SKM-1 treated with dmso at 0.1 percent for 144 hours (cell line): ENCODE data around the gene LRP1.

Experiments used
- DNase-seq: peaks from one replicate; lab custom pipeline; 2025; ENCODE audit not compliant: unreplicated experiment; lab: John Stamatoyannopoulos, UW

Gene LRP1

DNA sequence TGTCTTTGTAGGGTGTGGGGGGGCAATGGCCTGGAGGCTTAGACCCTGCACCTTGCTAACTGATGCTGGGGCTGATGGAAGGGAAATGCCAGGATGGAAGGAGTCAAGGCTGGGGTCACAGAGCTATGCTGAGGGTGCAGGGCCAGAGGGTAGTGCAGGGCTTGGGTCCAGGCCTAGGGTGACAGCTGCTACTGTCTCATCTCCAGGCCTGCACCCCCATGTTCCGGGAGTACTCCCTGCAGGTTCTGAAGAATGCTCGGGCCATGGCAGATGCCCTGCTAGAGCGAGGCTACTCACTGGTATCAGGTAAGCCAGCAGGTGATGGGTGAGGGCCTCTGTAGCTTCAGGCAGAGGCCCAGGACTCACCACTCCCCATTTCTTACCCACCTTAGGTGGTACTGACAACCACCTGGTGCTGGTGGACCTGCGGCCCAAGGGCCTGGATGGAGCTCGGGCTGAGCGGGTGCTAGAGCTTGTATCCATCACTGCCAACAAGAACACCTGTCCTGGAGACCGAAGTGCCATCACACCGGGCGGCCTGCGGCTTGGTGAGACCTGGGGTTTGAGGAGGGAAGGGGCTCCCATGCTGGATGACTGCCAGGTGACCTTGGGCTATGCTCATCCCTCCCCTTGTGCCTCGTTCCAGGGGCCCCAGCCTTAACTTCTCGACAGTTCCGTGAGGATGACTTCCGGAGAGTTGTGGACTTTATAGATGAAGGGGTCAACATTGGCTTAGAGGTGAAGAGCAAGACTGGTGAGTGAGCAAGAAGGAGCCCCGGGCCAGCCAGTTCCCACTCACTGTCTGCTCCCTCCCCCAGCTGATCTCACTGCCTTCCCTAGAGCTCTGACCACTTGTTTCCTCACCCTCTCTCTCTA, 105.3 kb downstream of the LRP1 start:
- DNase-seq, result no peak

DNA sequence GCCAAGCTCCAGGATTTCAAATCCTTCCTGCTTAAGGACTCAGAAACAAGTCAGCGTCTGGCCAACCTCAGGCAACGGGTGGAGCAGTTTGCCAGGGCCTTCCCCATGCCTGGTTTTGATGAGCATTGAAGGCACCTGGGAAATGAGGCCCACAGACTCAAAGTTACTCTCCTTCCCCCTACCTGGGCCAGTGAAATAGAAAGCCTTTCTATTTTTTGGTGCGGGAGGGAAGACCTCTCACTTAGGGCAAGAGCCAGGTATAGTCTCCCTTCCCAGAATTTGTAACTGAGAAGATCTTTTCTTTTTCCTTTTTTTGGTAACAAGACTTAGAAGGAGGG, 105.9 kb downstream of the LRP1 start:
- DNase-seq, result no peak

DNA sequence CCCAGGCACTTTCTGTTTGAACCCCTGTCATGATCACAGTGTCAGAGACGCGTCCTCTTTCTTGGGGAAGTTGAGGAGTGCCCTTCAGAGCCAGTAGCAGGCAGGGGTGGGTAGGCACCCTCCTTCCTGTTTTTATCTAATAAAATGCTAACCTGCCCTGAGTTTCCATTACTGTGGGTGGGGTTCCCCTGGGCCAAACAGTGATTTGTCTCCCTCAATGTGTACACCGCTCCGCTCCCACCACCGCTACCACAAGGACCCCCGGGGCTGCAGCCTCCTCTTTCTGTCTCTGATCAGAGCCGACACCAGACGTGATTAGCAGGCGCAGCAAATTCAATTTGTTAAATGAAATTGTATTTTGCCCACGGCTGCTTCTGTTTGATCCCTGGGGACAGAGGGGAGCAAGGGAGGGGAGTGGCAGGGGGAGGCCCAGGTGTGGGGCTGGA, 106.3 kb downstream of the LRP1 start:
- no peak for DNase-seq

DNA sequence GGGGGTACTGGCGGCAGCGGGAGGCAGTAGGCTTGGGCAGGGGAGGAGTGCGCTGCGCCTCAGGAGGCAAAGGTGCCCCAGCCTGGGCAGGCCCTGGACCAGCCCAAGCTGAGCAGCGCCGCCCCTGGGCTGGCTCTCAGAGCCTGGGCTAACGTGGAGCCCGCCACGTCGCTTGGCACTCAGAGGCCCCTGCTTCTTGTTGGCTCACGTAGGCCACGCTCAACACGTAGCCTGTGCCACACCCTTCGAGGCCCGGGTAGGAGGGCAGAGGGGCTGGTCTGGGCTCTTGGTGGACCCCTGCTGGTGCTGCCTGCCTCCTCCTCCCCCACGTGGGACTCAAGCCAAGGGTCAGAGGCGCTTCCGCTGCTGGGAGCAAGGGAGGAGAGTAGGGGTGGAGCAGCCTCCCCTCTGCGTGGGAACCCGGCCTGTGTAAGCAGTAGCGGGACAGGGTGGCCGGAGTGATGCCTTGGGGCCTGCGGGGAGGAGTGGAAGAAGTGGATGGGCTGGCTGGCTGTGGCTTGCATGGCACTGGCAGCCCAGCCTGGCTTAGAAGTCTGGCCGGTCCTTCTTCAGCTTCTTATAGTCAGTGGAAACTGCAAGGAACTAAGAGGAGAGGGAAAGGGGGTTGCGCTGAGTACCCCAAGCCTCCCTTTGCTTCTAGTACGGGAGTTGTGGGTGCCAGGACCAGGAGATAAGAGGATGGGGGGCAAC, 106.9 kb downstream of the LRP1 start:
- DNase-seq, result no peak

DNA sequence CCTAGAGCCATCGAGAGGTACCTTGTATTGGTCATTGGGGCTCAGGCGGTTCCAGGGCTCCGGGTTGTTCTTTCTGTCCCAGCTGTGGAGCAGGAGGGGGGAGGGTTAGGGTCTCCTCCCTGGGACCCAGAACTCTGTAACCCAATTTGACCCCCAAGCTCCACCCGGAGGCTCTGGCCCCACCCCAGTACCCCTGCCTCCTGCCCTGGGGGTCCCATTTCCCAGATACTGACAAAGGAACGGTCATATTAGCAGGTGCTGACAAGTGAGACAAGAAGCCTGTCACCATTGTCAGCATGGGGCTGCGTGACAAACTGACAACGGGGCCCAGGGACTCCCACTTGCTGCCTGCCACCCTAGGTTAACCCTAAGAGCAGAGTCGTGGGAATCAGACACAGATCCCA, 107.4 kb downstream of the LRP1 start:
- no peak for DNase-seq

DNA sequence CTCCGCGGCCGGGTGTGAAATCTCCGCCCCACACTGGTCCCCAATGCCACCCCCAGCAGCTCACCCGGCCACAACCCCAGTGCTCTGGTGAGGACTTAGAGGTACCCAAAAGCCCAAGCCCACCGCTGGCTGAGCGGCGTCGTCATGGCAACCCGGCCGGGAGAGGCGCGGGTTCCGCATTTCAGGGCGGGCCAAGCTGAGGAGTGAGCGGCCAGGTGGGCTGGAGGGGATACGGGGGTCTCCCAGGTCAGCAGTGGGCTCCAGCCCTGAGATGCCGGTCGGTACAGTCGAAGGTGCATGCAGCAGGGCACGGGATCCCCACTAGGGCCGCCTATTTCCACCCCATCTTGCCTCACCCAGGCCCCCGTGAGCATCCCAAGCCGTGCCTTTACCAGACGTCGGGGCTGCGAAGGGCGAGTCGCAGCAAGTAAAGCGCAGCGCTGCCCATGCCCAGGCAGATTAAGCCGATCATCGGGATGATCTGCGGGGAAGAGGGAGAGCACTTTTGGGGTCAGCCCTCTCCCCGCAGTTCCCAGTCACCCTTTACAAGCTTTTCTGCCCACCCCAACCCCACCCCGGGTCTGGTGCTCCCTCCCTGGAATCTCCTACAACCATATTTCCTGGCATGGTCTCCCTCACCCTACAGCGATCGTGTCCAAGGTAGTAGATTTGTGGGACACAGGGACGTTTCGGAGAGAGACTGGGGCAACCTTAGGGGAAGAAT, 108.1 kb downstream of the LRP1 start:
- no peak for DNase-seq

DNA sequence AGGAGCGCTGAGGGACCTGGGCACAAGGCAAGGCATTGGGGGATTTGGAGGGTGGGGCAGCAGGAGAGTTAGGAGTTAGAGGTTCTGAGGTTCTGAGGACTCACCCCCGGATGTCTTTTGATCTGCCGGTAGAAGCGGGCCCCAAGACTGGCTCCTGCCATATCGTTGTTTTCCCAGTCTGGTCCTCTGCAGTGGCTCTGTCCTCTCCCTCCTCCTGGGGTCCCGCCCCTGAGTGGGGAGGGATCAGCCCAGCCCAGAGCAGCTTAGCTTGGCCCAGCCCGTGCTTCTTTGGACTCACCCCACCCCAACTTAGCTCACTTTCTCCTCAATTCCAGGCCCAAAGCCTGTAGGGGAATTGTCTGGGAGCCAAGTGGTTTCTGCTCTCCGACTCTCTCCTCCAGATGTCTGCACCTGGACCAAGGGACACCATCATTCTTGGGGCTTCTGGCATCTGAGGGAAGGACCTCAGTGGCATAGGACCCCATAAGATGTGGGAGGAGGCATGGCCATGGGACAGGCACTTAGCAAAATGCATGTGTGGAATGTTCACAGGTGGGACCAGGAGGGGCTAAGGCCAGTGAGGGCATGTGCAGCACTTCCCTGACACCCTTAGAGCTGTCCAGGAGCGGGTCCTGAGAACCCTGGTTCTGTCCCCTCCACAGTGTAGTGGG, 108.8 kb downstream of the LRP1 start:
- DNase-seq, result no peak

DNA sequence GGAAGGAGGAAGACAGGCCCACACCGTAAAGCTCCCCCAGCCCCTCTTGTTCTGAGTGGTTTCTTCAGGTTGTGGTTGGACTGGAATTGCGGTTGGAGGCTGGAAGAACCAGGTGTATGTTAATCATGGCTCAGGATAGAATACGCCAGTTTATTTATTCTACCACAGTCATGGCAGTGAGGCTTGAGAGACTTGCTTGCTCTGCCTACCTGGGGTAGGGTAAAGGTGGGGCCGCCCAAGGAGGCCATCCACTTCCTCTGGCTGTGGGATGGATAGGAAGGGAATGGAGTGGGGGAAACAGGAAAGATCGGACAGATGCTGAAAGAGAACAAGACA, 109.3 kb downstream of the LRP1 start:
- no peak for DNase-seq

DNA sequence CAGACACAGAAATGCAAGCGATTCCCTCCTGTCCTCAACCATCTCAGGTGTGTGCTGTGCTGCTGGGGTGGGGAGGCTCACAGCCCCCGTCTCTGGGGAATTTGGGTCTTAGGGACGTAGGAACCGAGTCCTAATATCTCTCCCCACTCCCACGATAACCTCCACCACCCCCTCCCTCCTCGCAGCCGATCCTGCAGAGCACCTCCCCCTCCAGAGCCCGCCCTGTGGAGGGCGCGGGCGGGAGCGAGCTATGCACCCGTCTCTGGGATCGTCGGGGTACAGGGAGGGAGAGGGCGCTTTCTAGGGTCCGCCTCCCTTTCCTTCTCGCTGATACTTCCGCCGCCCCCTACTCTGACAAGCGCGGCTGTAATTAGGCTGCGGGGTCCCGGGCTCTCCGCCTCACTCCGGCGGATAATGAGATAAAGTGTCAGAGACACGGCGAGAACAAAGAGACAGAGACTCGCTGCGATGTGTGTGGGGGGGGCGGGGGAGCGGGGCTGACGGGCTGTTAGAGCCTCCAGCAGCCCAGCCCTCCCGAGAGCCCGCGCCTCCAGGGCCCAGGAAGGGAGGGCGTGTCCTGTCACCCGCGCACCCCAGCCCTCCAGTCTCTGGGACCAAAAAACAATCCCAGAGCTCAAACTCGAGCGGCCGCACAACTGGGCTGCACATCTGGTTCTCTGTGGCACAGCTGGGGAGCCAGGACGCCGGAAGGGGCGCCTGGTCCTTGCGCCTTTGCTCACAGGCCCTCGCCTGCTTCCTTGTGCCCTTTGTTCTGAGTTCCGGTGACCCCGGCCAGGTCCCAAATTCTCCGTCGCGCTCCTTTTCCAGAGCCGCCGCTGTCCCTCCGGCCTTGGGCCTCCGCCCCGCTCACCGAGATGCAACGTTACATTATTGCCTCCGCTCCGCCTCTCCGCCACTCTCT, 109.9 kb downstream of the LRP1 start:
- DNase-seq, result no peak

DNA sequence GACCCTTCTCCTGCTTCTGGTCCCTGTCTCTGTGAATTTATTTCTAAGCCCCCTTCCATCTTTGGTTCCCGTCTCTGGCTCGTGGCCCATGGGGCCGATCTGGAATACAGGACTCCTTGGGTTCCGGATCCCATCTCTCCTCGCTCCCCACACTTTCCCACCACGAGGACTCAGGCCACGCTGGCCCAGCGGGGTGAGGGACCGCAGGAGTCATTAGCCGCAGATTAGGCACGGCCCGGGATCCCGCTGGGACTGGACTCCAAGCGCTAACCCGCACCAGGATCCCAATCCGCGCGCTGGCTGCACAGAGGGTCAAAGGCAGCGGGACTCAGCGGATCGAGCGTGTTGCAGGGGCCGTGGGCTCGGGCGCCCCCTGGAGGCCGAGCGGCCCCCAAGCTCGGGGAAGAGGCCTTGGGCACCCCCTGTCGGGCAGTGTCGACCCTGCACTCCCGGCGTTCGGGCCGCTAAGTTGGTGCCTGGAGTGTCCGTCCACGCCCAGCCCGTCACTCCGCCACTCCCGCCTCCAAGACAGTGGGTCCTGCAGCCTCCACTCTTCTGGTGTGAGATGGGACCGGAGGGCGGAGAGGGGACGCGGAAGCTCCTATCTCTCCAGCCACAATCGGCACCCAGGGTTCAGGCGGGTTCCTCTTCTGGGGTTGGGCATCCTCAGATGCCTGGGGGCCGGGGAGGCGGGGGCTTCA, 110.7 kb downstream of the LRP1 start:
- peak; percentile 69 for DNase-seq

DNA sequence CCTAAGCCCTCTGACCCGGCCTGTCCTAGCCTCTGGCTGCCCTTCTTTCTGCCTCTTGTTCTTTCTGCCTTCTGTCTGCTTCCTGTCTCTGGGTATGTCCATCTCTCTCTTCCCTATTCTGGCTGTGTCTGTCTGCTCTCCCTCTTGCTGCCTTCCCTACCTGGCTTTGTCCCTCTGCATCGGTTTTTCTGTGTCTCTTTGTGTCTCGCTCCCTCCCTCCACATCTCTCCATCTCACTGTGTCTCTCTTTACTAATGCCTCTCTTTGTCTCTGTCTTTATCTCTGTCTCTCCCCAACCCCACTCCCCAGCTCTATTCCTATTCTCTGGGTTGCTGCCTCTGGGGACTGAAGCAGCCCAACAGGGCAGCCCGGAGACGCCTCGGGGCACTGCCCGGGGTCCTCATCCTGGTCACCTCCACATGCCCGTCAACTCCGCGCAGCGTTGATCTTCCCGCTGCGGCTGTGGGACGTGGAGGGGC, 111.3 kb downstream of the LRP1 start:
- DNase-seq, result no peak

DNA sequence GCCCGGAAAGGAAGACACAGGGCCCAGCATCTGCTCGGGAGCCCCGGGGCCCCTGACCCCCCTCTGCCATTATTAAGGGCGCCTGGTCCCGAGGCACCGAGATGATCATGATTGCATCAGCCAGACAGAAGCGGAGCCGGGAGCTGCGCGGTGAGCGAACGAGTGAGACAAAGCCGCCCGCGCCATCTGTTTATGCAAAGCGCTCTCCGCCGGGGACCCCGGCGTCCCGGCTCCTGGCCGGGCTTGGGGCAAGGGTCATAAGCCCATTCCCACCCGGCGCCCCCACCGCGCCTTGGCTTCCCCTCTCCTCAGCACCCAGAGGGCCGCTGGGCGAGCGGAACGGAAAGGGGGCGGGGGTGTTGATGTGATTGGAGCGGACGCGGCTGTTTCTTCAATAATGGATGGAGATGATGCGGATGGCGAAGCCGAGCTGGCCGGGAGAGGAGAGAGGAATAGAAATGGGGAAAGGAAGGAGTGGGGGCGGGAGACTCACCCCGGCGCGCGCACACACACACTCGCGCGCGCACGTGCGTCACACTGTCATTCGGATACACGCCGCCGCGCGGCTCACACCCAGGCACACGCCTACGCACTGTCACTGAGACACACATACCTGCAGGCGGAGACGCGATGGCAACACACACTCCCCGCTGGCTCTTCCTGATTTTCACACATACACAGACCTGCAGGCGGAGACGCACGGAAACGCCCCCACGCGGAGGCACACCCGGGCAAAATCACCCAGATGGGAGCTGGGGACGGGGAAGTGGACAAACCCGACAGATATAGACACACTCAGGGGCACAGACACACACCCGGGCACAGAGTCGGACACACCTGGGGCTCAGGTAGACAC, 112.0 kb downstream of the LRP1 start:
- peak; percentile 14 for DNase-seq

DNA sequence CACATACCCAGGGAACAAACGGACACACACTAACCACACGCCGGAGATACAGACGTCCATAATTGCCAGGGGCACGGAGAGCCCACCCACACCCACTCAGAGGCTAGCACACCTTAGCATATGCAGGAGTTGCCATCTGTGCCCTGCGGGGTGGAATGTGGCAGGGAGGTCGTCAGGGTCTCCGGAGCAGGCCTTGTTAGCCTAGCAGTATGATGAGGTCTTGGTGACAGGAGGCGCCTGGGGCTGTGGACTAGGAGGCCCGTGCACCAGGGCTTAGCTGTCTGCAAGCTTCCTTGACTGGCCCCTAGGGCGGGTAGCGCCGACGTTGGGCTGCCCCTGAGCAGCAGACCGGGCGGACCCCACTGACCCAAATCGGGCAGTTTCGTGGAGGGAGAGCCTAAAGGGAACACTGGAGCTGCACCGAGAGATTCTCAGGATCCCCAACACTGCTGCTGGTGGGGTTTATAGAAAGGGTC, 112.7 kb downstream of the LRP1 start:
- DNase-seq, result no peak

DNA sequence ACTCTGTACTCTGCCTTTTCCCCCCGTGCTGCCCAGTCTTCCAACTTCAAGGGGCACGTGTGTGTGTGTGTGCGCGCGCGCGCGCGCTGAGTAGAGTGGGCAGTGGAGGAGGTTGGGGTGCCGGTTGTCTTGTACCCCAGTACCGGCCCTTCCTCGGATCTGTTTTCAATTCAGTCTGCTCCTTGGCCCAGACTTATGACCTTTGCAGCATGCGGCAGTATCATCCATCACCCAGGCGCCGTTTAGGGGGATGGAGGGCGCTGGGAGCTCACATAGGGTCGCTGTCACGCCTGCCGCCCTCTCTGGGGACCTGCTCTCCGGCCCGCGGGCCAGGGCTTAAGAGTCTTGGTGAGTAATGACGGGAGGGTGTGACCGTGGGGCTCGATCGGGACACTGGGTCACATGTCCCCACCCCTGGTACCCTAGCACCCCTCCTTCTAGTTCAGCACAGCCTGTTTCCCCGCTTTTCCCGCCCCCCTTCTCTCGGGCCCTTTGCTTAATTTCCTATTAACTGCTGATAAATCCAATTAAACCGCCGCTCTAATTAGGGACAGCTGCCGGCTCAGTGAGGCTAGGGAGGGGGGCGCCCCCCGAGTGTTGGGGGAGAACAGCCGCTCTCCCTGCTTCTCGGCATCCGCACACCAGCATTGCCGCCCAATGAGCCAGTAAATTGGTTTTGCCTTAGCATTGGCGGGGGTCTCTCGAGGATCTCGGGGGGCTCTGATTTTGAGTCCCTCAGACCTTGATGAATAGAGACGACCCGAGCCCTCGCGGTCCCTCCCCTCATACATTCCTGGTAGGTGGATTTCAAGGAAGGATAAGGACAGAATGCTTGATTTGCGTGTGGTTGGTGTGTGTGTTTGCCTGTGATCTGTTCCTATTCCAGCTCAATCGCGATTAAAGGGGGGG, 113.4 kb downstream of the LRP1 start:
- no peak for DNase-seq

DNA sequence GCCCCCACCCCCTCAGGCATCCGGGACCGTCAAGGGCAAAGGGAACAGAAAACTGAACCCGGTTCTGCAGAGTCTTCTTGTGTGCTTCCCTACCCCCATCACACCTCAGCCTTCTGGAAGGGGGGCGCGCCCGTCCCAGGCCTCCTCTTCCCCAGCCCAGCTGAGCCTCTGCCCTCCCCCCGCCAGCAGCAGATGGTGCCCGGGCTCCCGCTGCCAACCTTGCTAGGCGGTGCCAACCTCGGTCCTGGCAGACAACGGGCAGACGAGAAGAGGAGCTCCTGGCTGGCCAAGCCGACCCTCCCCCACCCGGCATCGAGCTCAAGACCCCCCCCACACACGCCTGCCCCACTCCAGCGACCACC, 114.0 kb downstream of the LRP1 start:
- no peak for DNase-seq

DNA sequence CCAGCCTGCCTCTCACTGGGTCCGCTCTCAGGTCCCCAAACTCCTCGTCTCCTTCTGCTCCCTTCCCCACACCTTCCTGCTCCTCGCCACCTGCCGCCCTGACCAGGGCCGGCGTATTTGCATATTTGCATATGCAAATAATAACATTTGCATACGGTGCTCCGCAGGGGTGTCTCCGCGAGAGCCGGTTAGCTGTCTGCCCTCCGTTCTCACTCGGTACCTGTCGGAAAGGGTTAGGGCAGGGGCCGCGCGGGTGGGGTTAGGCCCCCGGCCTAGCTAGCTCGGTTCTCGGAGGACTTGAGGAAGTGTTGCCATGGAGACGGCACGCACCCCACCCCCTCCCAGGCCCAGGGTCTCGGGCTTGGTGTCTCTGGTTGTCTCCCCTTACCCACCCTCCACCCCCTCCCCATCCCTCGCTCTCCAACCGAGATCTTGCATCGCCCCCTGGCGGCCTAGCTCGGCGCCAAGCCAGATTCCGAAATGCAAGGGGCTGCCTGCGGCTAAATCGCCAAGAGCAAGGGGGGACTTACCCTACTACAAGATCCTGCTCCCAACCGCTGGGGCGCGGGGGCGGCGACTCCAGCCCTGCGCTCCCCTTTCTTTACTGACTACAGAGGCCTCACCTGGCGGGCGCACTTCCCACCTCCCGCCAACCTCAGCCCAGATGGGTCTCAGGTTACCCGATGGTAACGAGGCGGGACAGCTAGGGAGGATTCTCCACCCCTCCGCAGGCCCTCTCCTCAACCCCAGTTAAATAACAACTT, 114.6 kb downstream of the LRP1 start:
- no peak for DNase-seq
